CD4-positive, CD25-positive, alpha-beta regulatory T cell (primary cell): ENCODE measurements around the gene RRM1. TPM values are rescaled to one million over a fixed set of nuclear protein-coding genes. Genes with fewer than 3 reads are reported as not detected.

ENCODE experiments used
- ATAC-seq, 2 donors: fragments of 150-1000 bp; cut with Tn5 transposase; one replicate each; pipeline ENCODE4 v1.10.0; 2021; ENCODE audit warnings: low read depth in 2 of 2, moderate number of reproducible peaks in 2 of 2, moderate library complexity in 1 of 2
- DNase-seq, 3 donors: peaks; one replicate each; pipeline versions ENCODE4 v3.0.0 to v3.0.0-alpha.2; 2012 to 2022; ENCODE audit warnings: mixed read lengths in 1 of 3
- H3K27ac ChIP-seq: one replicate; pipeline ENCODE4 v1.7.0; 2013; ENCODE audit warnings: mild to moderate bottlenecking, low read length; ENCODE audit not compliant: insufficient read depth, poor library complexity, severe bottlenecking
- H3K27me3 ChIP-seq: one replicate; pipeline ENCODE4 v1.7.0; 2013; ENCODE audit warnings: low read length; ENCODE audit not compliant: control insufficient read depth, insufficient read depth
- H3K36me3 ChIP-seq: one replicate; pipeline ENCODE4 v1.7.0; 2013; ENCODE audit warnings: mild to moderate bottlenecking, low read length, moderate library complexity; ENCODE audit not compliant: control insufficient read depth, insufficient read depth
- H3K4me1 ChIP-seq: 2 replicates; pipeline ENCODE4 v1.7.0; 2013; ENCODE audit warnings: mild to moderate bottlenecking, low read length; ENCODE audit not compliant: insufficient read depth, control insufficient read depth, poor library complexity, severe bottlenecking
- H3K4me3 ChIP-seq: one replicate; pipeline ENCODE4 v1.7.0; 2013; ENCODE audit warnings: low read depth, mild to moderate bottlenecking, low read length, moderate library complexity
- H3K9me3 ChIP-seq, 2 experiments: 1 replicate in 1 of 2; 2 replicates in 1 of 2; pipeline ENCODE4 v1.7.0; 2013; ENCODE audit warnings: low read length in 2 of 2, mild to moderate bottlenecking in 1 of 2, moderate library complexity in 1 of 2; ENCODE audit not compliant: control insufficient read depth in 2 of 2
- H3K27ac Mint-ChIP-seq, 3 donors: one replicate each; pipeline ENCODE4 v1.8.0; 2020 to 2022; ENCODE audit warnings: mild to moderate bottlenecking in 3 of 3, mixed read lengths in 3 of 3, moderate library complexity in 2 of 3
- H3K27me3 Mint-ChIP-seq: one replicate; pipeline ENCODE4 v1.8.0; 2022; ENCODE audit warnings: mild to moderate bottlenecking, mixed read lengths
- H3K36me3 Mint-ChIP-seq: one replicate; pipeline ENCODE4 v1.8.0; 2020; ENCODE audit warnings: mixed read lengths
- H3K4me1 Mint-ChIP-seq, 4 donors: one replicate each; pipeline ENCODE4 v1.8.0; 2020 to 2022; ENCODE audit warnings: mixed read lengths in 4 of 4, mild to moderate bottlenecking in 1 of 4
- H3K4me3 Mint-ChIP-seq, 4 donors: one replicate each; pipeline ENCODE4 v1.8.0; 2020 to 2022; ENCODE audit warnings: mild to moderate bottlenecking in 4 of 4, mixed read lengths in 4 of 4, moderate library complexity in 3 of 4
- H3K9me3 Mint-ChIP-seq, 7 donors: one replicate each; pipeline ENCODE4 v1.8.0; 2020 to 2022; ENCODE audit warnings: mixed read lengths in 7 of 7, mild to moderate bottlenecking in 3 of 7, moderate library complexity in 2 of 7
- polyA plus RNA-seq, 4 donors: library from polyadenylated mRNA; unstranded; fragments of 300-500 nt; fragmentation: Illumina TruSeq; gene quantifications; one replicate each; pipeline ENCODE4 v1.2.3, GENCODE V29; 2021
- total RNA-seq: library from RNA; stranded (reverse); gene quantifications from one replicate; pipeline ENCODE4 v1.2.3, GENCODE V29; 2022

RRM1 gene
- total and polyA plus RNA-seq, 5 donors from 2014 or later = 52.3 to 83.3 (median 67.7) TPM

GRCh38 chr11:4059424-4059823, 35.2 kb upstream of the RRM1 start:
- no peaks in the 10 kb centered on the region for H3K27me3 ChIP-seq
- H3K36me3 Mint-ChIP-seq = peaks cover 43% of the 10 kb centered on the region
- no peaks in the 10 kb centered on the region for H3K9me3 Mint-ChIP-seq
- no peak overlapping the region for H3K4me3 Mint-ChIP-seq
- H3K36me3 ChIP-seq = peaks cover 62% of the 10 kb centered on the region
- no peaks in the 10 kb centered on the region for H3K27me3 Mint-ChIP-seq
- H3K27ac Mint-ChIP-seq = peak overlapping the region in 2 of 3 donors; percentile 17 to 82
- H3K4me3 ChIP-seq = no peak overlapping the region
- no peak overlapping the region for H3K27ac ChIP-seq
- H3K4me1 ChIP-seq = peaks cover 6% of the 10 kb centered on the region
- ATAC-seq = no peak
- peaks cover 11 to 30% (median 21%) of the 10 kb centered on the region in 4 donors for H3K4me1 Mint-ChIP-seq
- DNase-seq = no peak
- no peaks in the 10 kb centered on the region for H3K9me3 ChIP-seq

GRCh38 chr11:4060182-4060923, 34.2 kb upstream of the RRM1 start:
- peaks cover 60% of the 10 kb centered on the region for H3K36me3 ChIP-seq
- Mint-ChIP-seq H3K36me3 (peaks cover 41% of the 10 kb centered on the region), H3K4me1 (peaks cover 17 to 36% (median 25%) of the 10 kb centered on the region in 4 donors), H3K4me3 (no peak overlapping the region), H3K9me3 (no peaks in the 10 kb centered on the region), H3K27ac (peak overlapping the region in 2 of 3 donors; percentile 60 to 82), H3K27me3 (no peaks in the 10 kb centered on the region)
- H3K9me3 ChIP-seq = no peaks in the 10 kb centered on the region
- no peak for DNase-seq
- ATAC-seq = no peak
- no peaks in the 10 kb centered on the region for H3K27me3 ChIP-seq
- no peak overlapping the region for H3K4me3 ChIP-seq
- H3K4me1 ChIP-seq = peaks cover 11% of the 10 kb centered on the region
- no peak overlapping the region for H3K27ac ChIP-seq

GRCh38 chr11:4061700-4062099, 32.9 kb upstream of the RRM1 start:
- DNase-seq (no peak), ATAC-seq (no peak)
- H3K4me1 ChIP-seq = peaks cover 25% of the 10 kb centered on the region
- Mint-ChIP-seq H3K4me3 (no peak overlapping the region), H3K27me3 (no peaks in the 10 kb centered on the region), H3K9me3 (no peaks in the 10 kb centered on the region), H3K4me1 (peaks cover 17 to 49% (median 34%) of the 10 kb centered on the region in 4 donors), H3K27ac (peak overlapping the region in 1 of 3 donors; percentile 82), H3K36me3 (peaks cover 36% of the 10 kb centered on the region)
- H3K27ac ChIP-seq = no peak overlapping the region
- H3K4me3 ChIP-seq = no peak overlapping the region
- no peaks in the 10 kb centered on the region for H3K27me3 ChIP-seq
- no peaks in the 10 kb centered on the region for H3K9me3 ChIP-seq
- peaks cover 50% of the 10 kb centered on the region for H3K36me3 ChIP-seq

- Histone ChIP-seq H3K27ac (no peak overlapping the region), H3K9me3 (no peaks in the 10 kb centered on the region), H3K4me3 (no peak overlapping the region), H3K36me3 (peaks cover 44% of the 10 kb centered on the region), H3K27me3 (no peaks in the 10 kb centered on the region), H3K4me1 (peaks cover 27% of the 10 kb centered on the region)
- ATAC-seq (no peak), DNase-seq (no peak)
- Mint-ChIP-seq H3K9me3 (no peaks in the 10 kb centered on the region), H3K36me3 (peaks cover 27% of the 10 kb centered on the region), H3K27me3 (no peaks in the 10 kb centered on the region), H3K27ac (peak overlapping the region in 1 of 3 donors; percentile 83), H3K4me3 (no peak overlapping the region), H3K4me1 (peaks cover 16 to 52% (median 38%) of the 10 kb centered on the region in 4 donors)
Measured at GRCh38 chr11:4063348-4063747, 31.3 kb upstream of the RRM1 start.

- DNase-seq = no peak
- Histone ChIP-seq H3K27me3 (no peaks in the 10 kb centered on the region), H3K27ac (no peak overlapping the region), H3K9me3 (no peaks in the 10 kb centered on the region), H3K36me3 (peaks cover 38% of the 10 kb centered on the region), H3K4me3 (no peak overlapping the region), H3K4me1 (peaks cover 35% of the 10 kb centered on the region)
- H3K36me3 Mint-ChIP-seq = peaks cover 27% of the 10 kb centered on the region
- no peaks in the 10 kb centered on the region for H3K27me3 Mint-ChIP-seq
- peaks cover 23 to 62% (median 46%) of the 10 kb centered on the region in 4 donors for H3K4me1 Mint-ChIP-seq
- no peak for ATAC-seq
- no peaks in the 10 kb centered on the region for H3K9me3 Mint-ChIP-seq
- H3K27ac Mint-ChIP-seq = peak overlapping the region; percentile 80 to 90 (median 83)
- no peak overlapping the region for H3K4me3 Mint-ChIP-seq
Measured at GRCh38 chr11:4064278-4064955, 30.2 kb upstream of the RRM1 start.

DNA sequence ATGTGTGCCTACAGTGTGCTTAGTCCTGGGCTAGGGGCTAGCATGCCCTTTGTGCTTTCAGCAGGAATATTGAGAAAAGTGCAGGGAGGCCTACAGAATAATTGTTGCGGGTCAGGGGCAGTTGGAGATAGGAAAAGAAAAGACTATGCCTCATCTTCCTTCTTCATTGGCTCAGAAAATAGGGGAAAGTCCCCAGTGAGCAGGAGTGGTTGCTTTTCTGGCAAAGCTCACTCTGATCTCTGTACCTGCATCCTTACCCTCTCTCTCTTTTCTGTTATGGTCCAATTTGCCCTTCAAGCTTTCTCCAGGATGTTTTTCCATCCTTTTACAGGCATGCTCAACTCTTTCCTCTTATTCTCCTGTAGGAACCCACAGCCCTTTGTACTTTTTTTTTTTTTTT, 29.5 kb upstream of the RRM1 start:
- Histone ChIP-seq H3K36me3 (peaks cover 33% of the 10 kb centered on the region), H3K27ac (peak overlapping the region; percentile 35), H3K27me3 (no peaks in the 10 kb centered on the region), H3K4me1 (peaks cover 35% of the 10 kb centered on the region), H3K4me3 (no peak overlapping the region), H3K9me3 (no peaks in the 10 kb centered on the region)
- Mint-ChIP-seq H3K9me3 (no peaks in the 10 kb centered on the region), H3K4me3 (peak overlapping the region in 1 of 4 donors; percentile 22), H3K4me1 (peaks cover 26 to 66% (median 47%) of the 10 kb centered on the region in 4 donors), H3K36me3 (peaks cover 24% of the 10 kb centered on the region), H3K27me3 (no peaks in the 10 kb centered on the region), H3K27ac (peak overlapping the region; percentile 80 to 90 (median 83))
- DNase-seq (no peak), ATAC-seq (no peak)

DNA sequence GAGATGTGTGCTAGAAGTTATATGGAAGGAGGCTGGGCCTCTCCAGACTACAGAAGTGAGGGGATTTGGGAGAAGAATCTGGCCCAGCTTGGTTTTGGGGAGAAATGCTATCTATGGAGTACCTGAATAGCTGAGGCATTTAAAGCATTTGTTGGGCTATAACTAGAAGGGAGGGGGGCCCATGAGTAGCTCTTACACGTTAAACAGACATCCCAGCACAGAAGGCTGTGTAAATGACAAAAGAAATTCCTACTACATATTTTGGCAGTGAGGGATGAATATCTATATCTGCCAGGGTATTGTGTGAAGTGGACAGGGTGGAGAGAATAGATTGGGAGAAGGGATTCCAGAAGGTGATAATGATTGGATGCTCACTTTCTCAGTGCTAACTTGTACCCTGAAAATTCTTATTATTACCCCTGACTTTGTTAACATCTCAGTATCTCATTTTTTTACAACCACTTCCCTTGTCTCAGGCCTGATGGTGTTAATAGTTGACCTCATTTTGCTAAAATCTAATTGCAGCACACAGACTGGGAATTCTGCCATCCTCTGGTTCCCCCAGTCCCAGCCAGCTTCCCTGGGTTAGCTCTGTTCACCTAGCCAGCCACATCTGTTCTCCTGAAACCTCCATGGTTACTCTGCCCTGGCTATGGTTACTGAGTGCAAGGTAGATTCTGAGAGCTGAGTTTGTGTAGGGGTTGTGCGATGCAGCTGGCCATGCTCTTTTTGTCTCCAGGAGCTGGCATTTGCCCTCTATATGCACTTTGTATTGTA, 28.8 kb upstream of the RRM1 start:
- Mint-ChIP-seq H3K9me3 (no peaks in the 10 kb centered on the region), H3K36me3 (peaks cover 21% of the 10 kb centered on the region), H3K4me1 (peaks cover 31 to 72% (median 51%) of the 10 kb centered on the region in 4 donors), H3K27ac (peak overlapping the region; percentile 80 to 90 (median 83)), H3K27me3 (no peaks in the 10 kb centered on the region), H3K4me3 (peak overlapping the region in 1 of 4 donors; percentile 6)
- no peaks in the 10 kb centered on the region for H3K27me3 ChIP-seq
- peaks cover 35% of the 10 kb centered on the region for H3K4me1 ChIP-seq
- DNase-seq = no peak
- H3K9me3 ChIP-seq = no peaks in the 10 kb centered on the region
- H3K36me3 ChIP-seq = peaks cover 29% of the 10 kb centered on the region
- peak overlapping the region; percentile 35 for H3K27ac ChIP-seq
- H3K4me3 ChIP-seq = no peak overlapping the region
- no peak for ATAC-seq
